Spleen (tissue), 7 donors: Measurements from ENCODE around the gene IL1RAPL2.

Source experiments
- CTCF ChIP-seq, 11 experiments: fragments of 200-600 bp in 7 of 11; fragments of 450-650 bp in 4 of 11; sonication (generic) in 4 of 11; IDR thresholded peaks in 8 of 11; conservative IDR thresholded peaks in 3 of 11; 1 replicate in 7 of 11; 2 replicates in 4 of 11; pipeline versions ENCODE4 v1.4.0 to v1.8.0; 2016 to 2021; ENCODE audit warnings: antibody characterized with exemption in 11 of 11, inconsistent platforms in 4 of 11, mild to moderate bottlenecking in 1 of 11
- POLR2AphosphoS5 ChIP-seq, 3 donors: sonication (generic); formaldehyde crosslinking; IDR thresholded peaks; one replicate each; pipeline ENCODE4 v1.5.1; 2017; ENCODE audit warnings: antibody characterized with exemption in 3 of 3
- donor health status: DM: no; HTN: no; CAD: no; lungs with moderate emphysema.
- donor health status: DM: no; HTN: no; CAD: no.
- donor health status: DM: no; HTN: no; CAD: no.

- TF ChIP-seq CTCF (IDR thresholded peaks at IDR 0.05 in 8 of 11, conservative IDR thresholded peaks at IDR 0.05 in 3 of 11) (no peak), POLR2AphosphoS5 (IDR thresholded peaks at IDR 0.05) (no peak)
Observed at GRCh38 chrX:104789784-104790183, 223.8 kb downstream of the IL1RAPL2 start.
